T47D (cell line): ENCODE results near the gene CTTNBP2.

Source experiments
- DNase-seq, 2 experiments: peaks; one replicate each; pipeline versions ENCODE4 v3.0.0 to v3.0.0-alpha.2; 2011 to 2012; ENCODE audit warnings: low read depth in 1 of 2, low spot score in 1 of 2
- JUND ChIP-seq: IDR thresholded peaks from 2 replicates; pipeline ENCODE4 v1.6.1; 2012; ENCODE audit warnings: low read depth
- in situ Hi-C: cut with HindIII; loops from 2 replicates; pipeline ENCODE4 v1.10.0; 2016; ENCODE audit warnings: low sequenced_read_pairs, low pct_unique_long_range_greater_than_20kb

The CTTNBP2 gene

DNA sequence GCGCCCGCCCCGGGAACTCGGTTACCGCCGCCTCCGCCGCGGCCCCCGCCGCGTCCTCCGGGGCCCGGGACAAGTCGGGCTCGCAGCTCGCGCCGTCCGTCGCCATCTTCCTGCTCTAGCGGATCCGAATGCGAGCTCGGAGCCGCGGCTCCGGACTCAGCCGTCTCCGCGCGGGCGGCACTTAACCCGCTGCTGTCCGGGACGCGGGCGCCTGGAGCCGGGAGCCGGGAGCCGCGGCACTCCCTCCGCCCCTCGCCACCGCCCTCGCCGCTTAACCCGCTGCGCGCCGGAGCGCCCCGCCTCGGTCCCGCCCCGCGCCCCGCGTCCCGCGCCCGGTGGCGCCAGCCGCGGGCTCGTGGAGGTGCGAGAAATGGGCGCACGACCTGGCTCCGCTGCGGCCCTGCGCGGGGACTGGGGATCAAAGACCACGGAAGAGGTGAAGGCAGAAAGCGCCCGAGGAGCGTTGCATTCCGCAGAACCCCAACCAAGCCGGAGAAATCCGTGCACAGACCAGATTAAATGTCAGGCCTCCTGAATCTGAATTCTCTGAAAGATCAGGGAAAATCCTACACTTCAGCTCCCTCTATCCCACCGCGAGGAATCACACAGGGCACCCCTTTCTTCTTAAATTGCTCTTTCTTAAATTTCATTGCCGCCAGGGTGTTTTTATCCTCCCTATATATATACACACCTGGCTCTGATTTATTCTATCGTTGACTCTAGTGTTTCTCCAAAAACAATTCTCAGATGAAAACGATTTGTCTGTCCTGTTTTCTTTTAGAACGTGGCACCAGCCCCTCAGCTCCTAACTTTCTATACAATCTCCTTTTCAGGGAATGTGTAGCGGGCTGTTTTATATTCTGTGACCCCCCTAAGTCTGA lies at the start of gene CTTNBP2:
Gene CTTNBP2, minus strand, starts transcription at position 132 of the 881 bp plus-strand sequence. Its CDS starts 26 bp downstream, at position 106.
- peak; percentile 28 to 43 for DNase-seq
- in situ Hi-C loops = no loop called here
- TF ChIP-seq JUND = no peak

GRCh38 chr7:117916309-117916708 lies 43.1 kb upstream of the CTTNBP2 start:
- in situ Hi-C loops = no loop called here
- DNase-seq = no peak
- TF ChIP-seq JUND = no peak

DNA sequence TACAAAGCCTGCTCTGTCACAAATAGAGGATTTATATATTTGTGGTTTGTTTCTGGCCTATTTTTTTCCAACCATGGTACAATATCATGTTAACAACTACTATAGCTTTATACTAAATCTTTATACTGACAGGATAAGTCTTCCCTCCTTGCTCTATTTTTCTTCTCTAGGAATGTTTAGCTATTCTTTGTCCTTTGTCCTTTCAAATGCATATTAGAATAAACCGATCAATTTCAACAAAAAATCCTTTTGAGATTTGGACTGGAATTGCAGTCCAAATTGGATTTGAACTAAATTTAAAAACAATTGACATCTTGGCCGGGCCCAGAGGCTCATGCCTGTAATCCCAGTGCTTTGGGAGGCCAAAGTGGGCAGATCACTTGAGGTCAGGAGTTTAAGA lies 39.2 kb upstream of the CTTNBP2 start:
- DNase-seq = no peak
- no peak for TF ChIP-seq JUND
- in situ Hi-C loops = no loop called here

DNA sequence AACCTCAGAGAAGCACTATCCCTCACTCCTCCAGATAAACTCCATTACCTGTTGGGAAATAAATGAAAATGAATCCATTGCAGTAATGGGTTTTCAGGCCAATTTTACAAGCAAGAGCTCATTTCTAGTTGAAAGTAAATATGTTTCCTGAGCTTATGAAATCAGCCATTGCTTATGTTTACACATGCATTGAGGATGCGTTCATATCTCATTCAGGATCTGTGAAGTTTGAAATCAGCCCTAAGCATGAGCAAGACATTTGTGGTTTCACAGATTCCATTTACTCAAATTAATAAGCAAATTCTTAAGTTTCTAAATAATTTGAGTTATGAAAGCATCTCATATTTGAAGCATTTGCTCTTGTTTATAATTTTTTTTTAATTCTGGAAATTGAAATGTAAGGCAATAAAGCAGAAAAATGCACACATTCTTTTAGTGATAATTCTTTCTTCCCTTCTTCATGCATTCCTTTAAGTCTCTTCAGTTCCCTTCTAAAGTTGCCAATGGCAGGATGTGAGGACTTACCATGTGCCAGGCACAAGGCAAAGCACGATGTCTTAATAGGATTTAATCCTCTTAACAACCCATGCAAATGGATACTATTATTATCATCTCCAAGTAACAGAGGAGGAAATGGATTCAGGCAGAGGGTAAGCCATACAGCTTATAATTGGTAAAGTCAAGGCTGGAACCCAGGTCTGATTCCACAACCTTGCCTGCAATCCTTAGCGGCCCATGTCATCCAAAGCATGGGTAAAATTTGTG lies 35.0 kb upstream of the CTTNBP2 start:
- no peak for DNase-seq
- in situ Hi-C loops = no loop called here
- no peak for TF ChIP-seq JUND

- no peak for DNase-seq
- TF ChIP-seq JUND = no peak
- in situ Hi-C loops = no loop called here
Observed at GRCh38 chr7:117907049-117907640, 33.9 kb upstream of the CTTNBP2 start.

GRCh38 chr7:117902314-117902889 lies 29.2 kb upstream of the CTTNBP2 start:
- TF ChIP-seq JUND = no peak
- in situ Hi-C loops = no loop called here
- DNase-seq = no peak

- no peak for TF ChIP-seq JUND
- no peak for DNase-seq
- in situ Hi-C loops = no loop called here
Observed at GRCh38 chr7:117901089-117901797, 28.0 kb upstream of the CTTNBP2 start.

DNA sequence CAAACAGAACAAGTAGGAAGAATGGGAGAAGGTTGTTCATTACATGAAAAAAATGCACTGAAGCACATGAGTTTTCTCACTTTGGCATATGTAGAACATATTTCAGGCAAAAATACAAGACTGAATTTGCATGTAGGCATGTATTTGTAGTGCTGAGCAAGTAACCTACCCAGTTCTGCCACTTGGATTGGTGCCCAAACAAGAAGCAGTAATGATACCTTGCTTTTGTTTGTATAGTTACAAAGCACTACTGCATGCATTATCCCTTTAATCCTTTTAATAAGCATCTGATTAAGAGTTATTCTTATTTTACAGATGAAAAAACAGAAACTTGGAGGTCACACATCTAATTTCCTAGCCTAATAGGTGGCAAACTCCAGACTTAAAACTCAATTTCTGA lies 23.1 kb upstream of the CTTNBP2 start:
- TF ChIP-seq JUND = no peak
- in situ Hi-C loops = no loop called here
- no peak for DNase-seq

- TF ChIP-seq JUND = no peak
- no peak for DNase-seq
- in situ Hi-C loops = no loop called here
Observed at GRCh38 chr7:117895276-117895675, 22.0 kb upstream of the CTTNBP2 start.

DNA sequence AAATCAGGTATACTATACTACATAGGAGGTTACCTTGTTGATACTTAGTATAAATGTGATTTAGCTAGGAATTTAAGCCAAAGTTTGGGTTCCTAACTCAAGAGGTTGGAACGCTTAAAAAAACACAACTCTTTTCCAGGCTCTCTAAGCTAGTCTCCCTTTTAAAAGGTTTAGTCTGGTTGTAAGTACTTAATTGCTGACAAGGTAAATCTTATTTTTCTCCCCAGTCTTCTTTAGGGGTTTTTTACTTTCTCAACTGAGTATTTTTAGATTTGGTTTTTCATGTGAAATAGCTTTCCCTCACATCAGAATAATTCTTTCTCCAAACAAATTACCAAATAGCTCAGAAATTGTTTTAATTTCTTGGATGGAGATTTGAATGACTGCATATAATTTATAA lies 20.8 kb upstream of the CTTNBP2 start:
- no peak for DNase-seq
- in situ Hi-C loops = no loop called here
- TF ChIP-seq JUND = no peak

GRCh38 chr7:117892821-117893220 lies 19.6 kb upstream of the CTTNBP2 start:
- in situ Hi-C loops = no loop called here
- DNase-seq = no peak
- no peak for TF ChIP-seq JUND

DNA sequence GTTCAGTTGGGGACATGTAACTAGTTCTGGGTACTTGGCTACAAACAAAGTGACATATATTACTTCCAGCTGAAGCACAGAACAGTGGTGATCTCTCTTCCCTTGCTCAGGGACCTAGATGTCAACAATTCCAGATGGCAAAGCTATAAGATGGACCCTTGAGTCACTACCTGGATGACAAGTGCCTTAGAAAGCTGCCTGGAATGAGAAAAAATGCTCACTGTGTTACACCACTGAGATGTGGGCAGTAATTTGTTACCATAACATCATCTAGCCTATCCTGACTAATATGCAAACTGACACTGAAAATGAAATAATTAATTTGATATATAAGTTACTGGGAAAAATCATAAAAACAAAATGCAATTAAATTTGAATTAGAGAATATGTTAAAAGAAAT lies 16.4 kb upstream of the CTTNBP2 start:
- no peak for TF ChIP-seq JUND
- in situ Hi-C loops = no loop called here
- no peak for DNase-seq
